ENCODE measurements around the gene C1orf167.

C1orf167 gene

DNA sequence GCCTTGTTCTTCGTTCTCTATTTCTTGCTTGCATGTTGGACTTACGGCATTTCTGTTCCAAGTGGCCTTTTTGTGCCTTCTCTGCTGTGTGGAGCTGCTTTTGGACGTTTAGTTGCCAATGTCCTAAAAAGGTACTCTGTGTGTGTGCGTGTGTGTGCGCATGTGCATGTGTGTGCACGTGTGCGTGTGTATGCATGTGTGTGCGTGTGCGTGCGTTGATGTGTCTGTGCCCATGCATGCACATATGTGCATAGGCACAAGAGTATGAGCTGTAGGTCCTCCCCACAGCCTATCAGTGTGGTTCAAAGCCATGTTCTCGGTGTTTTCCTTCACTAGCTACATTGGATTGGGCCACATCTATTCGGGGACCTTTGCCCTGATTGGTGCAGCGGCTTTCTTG lies 71.9 kb downstream of the C1orf167 start:
- no peak for DNase-seq (ENCODE audit: low read depth in 2 of 2)

DNA sequence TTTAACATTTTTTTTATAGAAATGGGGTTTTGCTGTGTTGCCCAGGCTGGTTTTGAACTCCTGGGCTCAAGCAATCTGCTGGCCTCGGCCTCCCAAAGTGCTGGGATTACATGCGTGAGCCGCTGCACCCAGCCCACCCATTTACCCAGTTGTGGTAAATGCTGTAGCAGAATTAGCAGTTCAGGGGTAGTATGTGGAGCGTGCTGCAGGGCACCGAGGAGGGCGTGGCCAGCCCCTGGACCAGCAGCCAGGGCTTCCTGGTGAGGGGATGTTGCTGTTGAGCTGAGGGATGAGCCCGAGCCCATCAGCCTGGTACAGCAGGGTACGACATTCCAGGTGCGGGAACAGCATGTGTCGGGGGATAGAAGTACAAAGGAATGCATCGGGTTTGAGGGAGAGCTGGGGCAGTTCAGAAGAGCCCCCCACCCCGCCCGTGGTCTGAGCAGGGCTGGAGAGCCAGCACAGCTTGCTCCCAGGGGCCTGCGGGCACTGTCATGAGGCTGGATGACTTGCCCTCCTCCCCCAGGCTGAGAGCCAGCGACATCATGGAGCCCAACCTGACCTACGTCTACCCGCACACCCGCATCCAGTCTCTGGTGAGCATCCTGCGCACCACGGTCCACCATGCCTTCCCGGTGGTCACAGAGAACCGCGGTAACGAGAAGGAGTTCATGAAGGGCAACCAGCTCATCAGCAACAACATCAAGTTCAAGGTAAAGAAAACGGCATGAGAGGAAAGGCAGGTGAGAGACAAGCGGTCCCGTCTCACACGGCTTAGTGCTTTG lies 73.6 kb downstream of the C1orf167 start:
- no peak for DNase-seq (ENCODE audit: low read depth in 2 of 2)

DNA sequence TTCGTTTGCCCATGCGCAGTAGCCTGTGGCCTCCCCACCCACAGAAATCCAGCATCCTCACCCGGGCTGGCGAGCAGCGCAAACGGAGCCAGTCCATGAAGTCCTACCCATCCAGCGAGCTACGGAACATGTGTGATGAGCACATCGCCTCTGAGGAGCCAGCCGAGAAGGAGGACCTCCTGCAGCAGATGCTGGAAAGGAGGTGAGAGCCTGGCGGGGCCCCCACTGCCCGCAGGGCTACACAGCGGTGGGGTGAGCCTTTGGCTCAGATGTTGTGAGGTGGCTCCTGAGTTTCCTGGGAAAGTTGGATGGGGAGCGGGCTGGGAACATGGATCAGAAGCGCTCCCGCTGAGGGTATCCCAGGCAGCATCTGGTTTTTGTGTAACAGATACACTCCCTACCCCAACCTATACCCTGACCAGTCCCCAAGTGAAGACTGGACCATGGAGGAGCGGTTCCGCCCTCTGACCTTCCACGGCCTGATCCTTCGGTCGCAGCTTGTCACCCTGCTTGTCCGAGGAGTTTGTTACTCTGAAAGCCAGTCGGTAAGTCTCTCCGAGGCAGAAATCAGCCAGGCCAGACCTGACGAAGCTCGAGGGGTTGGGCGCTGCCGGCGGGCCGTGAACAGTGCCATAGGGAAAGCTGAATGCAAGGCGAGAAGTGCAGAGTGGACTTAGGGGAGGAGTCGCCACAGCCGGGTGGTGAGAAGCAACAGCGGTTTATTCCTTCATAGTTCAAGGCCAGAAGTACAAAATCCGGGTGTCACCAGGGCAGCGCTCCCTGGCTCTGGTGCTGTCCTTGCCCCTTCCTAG lies 75.2 kb downstream of the C1orf167 start:
- DNase-seq (ENCODE audit: low read depth in 2 of 2): no peak

DNA sequence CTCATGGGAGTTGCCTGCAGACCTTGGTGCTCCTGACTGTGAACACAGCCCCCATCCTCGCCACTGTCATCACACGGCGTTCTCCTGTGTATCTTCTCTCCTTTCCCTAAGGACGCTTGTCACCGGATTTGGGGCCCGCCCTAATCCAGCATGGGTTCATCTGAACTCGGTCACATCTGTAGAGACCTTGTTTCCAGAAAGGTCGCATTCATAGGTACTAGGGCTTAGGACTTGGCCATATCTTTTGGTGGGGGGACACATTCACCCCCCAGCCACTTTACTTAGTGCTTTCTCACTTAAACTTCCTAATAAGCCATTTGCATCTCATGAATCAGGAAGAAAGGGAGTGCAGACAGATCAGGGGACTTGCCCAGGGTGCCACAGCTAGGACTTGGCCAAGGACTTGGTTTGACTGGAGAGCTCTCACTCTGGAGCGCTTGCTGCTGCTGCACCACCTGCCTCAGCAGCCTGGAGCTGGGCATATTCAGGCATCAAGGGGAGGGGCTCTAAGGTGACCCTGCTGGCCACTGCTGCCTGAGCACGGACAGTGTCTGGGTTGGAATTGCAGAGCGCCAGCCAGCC lies 75.9 kb downstream of the C1orf167 start:
- no peak for DNase-seq (ENCODE audit: low read depth in 2 of 2)

DNA sequence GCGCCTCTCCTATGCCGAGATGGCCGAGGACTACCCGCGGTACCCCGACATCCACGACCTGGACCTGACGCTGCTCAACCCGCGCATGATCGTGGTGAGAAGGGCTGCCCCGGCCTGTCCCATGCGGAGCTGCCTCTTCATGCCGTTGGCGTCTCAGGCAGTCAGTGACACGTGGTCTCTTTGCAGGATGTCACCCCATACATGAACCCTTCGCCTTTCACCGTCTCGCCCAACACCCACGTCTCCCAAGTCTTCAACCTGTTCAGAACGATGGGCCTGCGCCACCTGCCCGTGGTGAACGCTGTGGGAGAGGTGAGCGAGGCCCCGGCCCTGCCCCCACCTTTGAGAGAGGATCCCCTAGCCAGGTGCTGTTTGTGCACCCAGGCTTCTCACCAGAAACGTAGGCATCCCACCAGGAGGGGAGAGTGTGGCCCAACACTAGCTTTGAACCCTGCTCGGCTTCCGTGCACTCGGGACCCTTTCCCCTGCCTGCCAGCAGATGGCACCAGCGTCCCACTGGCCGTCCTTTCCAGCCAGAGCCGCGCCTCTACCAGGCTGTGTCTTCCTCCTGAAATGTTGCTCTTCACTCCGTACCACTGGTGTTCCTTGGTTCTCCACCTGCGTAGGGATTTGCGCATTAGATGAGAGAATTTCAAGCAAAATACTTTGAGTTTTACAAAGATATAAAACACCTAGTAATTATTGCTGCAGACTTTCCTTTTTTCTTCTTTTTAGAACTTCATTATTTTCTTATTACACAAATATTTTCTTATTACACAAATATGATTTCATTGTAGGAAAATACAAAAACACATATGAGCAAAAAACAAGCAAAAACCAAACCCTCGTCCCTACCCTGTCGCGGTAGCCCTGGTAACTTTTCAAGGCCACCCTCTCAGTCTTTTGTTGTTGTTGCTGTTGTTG lies 76.6 kb downstream of the C1orf167 start:
- peak; percentile 32 to 35 for DNase-seq (ENCODE audit: low read depth in 2 of 2)
